ENCODE measurements around the gene IRF2. TPM values are rescaled to one million over a fixed set of nuclear protein-coding genes. Genes with fewer than 3 reads are reported as not detected.

The IRF2 gene
- total RNA-seq, 1 donor from 2014 or later = 18.8 TPM

DNA sequence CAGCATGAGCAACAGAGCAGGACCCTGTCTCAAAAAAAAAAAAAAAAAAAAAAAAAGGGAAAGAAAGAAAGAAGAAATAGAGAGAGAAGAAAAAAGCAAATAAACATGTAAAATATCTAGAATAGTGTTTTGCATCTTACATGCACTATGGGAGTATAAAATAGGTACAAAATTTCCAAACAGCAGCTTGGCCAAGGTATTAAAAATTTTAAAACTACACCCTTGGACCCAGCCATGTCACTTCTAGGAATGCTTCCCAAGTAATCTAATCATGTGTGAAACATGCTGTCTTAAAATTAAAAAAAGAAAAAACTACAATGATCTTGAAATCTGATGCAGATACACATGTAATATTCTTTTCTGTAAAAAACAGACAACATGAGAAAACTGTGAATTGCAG is 21.6 kb downstream of the IRF2 start:
- no peaks in the 10 kb centered on the region for H3K27me3 ChIP-seq (ENCODE audit: control insufficient read depth in 3 of 3, insufficient read depth in 3 of 3, low read length in 3 of 3)
- no peak overlapping the region for H3K4me3 ChIP-seq (ENCODE audit: low read length in 3 of 3)
- peaks cover 0 to 7% (median 5%) of the 10 kb centered on the region in 3 donors for H3K36me3 ChIP-seq (ENCODE audit: control insufficient read depth in 3 of 3, insufficient read depth in 3 of 3, low read length in 3 of 3)
- H3K27ac ChIP-seq (ENCODE audit: low read depth, low read length) = no peak overlapping the region
- no peak overlapping the region for H3K9ac ChIP-seq (ENCODE audit: low read depth in 1 of 3, low read length in 3 of 3)
- peaks cover 66 to 71% (median 70%) of the 10 kb centered on the region in 3 donors for H3K4me1 ChIP-seq (ENCODE audit: control insufficient read depth in 3 of 3, insufficient read depth in 3 of 3, low read length in 3 of 3)
- no peaks in the 10 kb centered on the region for H3K9me3 ChIP-seq (ENCODE audit: control insufficient read depth in 3 of 3, low read length in 3 of 3)

DNA sequence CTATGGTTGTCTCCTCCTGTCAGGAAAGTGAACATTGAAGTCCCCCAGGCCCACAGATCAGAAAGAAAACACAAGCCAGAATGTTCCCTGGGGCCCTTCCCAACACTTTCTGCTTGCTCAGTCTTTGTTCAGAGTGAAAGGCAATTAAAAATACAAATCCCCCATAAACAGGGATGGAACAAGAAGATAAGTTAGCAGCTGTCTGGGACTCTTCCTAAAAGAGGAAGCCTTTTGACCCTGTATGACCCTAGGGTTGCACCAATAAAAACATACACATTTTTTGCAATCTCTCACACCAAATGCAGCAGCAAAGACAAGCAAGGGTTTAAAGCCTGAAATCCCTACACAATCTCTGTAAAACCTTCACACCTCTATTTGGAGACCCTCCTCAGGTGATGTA is 22.6 kb downstream of the IRF2 start:
- Histone ChIP-seq H3K4me1 (ENCODE audit: control insufficient read depth in 3 of 3, insufficient read depth in 3 of 3, low read length in 3 of 3) (peaks cover 68 to 72% (median 70%) of the 10 kb centered on the region in 3 donors), H3K4me3 (ENCODE audit: low read length in 3 of 3) (peak overlapping the region in 1 of 3 donors; percentile 7), H3K27me3 (ENCODE audit: control insufficient read depth in 3 of 3, insufficient read depth in 3 of 3, low read length in 3 of 3) (no peaks in the 10 kb centered on the region), H3K9ac (ENCODE audit: low read depth in 1 of 3, low read length in 3 of 3) (no peak overlapping the region), H3K36me3 (ENCODE audit: control insufficient read depth in 3 of 3, insufficient read depth in 3 of 3, low read length in 3 of 3) (peaks cover 0 to 6% (median 5%) of the 10 kb centered on the region in 3 donors), H3K27ac (ENCODE audit: low read depth, low read length) (no peak overlapping the region), H3K9me3 (ENCODE audit: control insufficient read depth in 3 of 3, low read length in 3 of 3) (no peaks in the 10 kb centered on the region)

DNA sequence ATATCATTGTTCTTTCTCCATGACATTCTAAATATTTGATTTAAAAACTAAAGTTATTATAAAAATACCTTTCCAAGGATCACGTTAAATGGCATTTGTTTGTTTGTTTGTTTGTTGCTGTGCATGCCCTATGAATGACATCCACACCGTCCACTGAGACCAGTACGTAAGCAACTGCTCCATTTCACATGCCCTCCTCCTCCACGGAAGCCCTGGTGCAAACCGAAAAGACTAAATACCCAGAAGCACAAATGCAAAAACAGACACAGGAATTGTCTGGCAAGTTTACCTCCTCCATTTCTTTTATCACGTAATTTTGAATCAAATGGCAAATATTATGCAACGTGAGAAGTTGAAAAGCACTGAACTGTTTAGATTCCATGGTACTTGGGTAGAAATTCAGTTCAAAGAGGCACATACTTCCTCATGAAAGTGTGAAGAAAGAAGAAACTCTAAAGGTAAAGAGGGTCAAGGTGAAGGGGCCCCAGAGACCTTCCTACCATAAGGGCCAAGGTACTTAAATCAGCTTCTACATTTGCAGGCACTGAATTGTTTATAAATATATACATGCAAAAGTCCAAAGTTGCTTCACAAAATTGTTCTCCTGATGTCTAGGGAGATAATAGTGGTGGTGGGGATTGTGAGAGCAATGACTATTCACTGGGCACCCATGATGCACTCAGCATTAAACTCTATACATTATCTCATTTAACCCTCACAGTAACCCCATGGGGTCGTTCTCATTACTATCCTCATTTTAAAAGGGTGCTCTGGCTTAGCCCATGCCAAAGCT is 23.4 kb downstream of the IRF2 start:
- no peak overlapping the region for H3K27ac ChIP-seq (ENCODE audit: low read depth, low read length)

DNA sequence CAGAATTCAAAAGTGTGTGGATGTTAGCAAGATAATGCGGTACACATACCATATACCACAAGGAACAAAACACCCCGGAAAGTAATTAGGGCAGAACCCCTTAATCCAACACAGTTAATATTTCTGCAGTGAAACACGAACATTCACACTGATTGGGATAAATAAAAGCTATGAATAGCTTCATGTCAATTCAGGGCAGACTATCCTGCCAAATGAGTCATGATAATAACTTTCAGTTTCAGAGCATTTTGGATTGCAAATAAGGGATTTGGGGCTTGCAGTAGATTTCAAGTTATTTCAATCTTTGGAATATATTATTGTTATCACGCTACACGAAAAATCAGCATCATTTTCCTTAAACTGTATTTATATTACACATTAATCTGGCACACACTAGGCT is 24.3 kb downstream of the IRF2 start:
- Histone ChIP-seq H3K36me3 (ENCODE audit: control insufficient read depth in 3 of 3, insufficient read depth in 3 of 3, low read length in 3 of 3) (peaks cover 0 to 6% (median 5%) of the 10 kb centered on the region in 3 donors), H3K9me3 (ENCODE audit: control insufficient read depth in 3 of 3, low read length in 3 of 3) (no peaks in the 10 kb centered on the region), H3K27ac (ENCODE audit: low read depth, low read length) (peak overlapping the region; percentile 88), H3K27me3 (ENCODE audit: control insufficient read depth in 3 of 3, insufficient read depth in 3 of 3, low read length in 3 of 3) (no peaks in the 10 kb centered on the region), H3K9ac (ENCODE audit: low read depth in 1 of 3, low read length in 3 of 3) (no peak overlapping the region), H3K4me1 (ENCODE audit: control insufficient read depth in 3 of 3, insufficient read depth in 3 of 3, low read length in 3 of 3) (peaks cover 79 to 85% (median 80%) of the 10 kb centered on the region in 3 donors), H3K4me3 (ENCODE audit: low read length in 3 of 3) (peak overlapping the region in 2 of 3 donors; percentile 9 to 29)

More for the DNA sequence above, 23.4 kb downstream of the IRF2 start:
- peaks cover 0 to 6% (median 5%) of the 10 kb centered on the region in 3 donors for H3K36me3 ChIP-seq (ENCODE audit: control insufficient read depth in 3 of 3, insufficient read depth in 3 of 3, low read length in 3 of 3)
- H3K27me3 ChIP-seq (ENCODE audit: control insufficient read depth in 3 of 3, insufficient read depth in 3 of 3, low read length in 3 of 3) = no peaks in the 10 kb centered on the region
- H3K4me1 ChIP-seq (ENCODE audit: control insufficient read depth in 3 of 3, insufficient read depth in 3 of 3, low read length in 3 of 3) = peaks cover 71 to 76% (median 74%) of the 10 kb centered on the region in 3 donors
- H3K4me3 ChIP-seq (ENCODE audit: low read length in 3 of 3) = peak overlapping the region in 1 of 3 donors; percentile 30
- no peak overlapping the region for H3K9ac ChIP-seq (ENCODE audit: low read depth in 1 of 3, low read length in 3 of 3)
- no peaks in the 10 kb centered on the region for H3K9me3 ChIP-seq (ENCODE audit: control insufficient read depth in 3 of 3, low read length in 3 of 3)

DNA sequence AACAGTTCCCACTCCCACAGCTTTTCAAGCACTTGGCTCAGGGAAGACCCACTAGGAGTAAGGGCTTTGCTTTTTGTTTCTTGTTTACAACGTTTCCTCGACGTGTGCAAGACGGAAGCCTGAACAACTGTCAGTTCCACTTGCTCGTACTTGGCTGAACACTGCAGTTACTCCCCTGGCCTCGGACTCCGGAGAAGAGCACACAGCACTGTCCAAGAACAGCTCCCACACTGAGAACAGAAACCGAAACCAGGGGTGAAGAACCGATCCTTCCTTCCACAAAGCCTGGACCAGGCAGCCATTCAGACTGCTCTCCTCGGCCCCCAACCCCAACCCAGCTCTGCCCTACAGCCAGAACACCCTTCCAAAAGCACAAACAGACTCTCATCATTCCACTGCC is 25.5 kb downstream of the IRF2 start:
- Histone ChIP-seq H3K4me3 (ENCODE audit: low read length in 3 of 3) (peak overlapping the region; percentile 75 to 83 (median 77)), H3K27ac (ENCODE audit: low read depth, low read length) (peak overlapping the region; percentile 88), H3K4me1 (ENCODE audit: control insufficient read depth in 3 of 3, insufficient read depth in 3 of 3, low read length in 3 of 3) (peaks cover 77 to 83% (median 81%) of the 10 kb centered on the region in 3 donors), H3K9ac (ENCODE audit: low read depth in 1 of 3, low read length in 3 of 3) (peak overlapping the region; percentile 70 to 79 (median 75)), H3K36me3 (ENCODE audit: control insufficient read depth in 3 of 3, insufficient read depth in 3 of 3, low read length in 3 of 3) (peaks cover 0 to 6% (median 5%) of the 10 kb centered on the region in 3 donors), H3K27me3 (ENCODE audit: control insufficient read depth in 3 of 3, insufficient read depth in 3 of 3, low read length in 3 of 3) (no peaks in the 10 kb centered on the region), H3K9me3 (ENCODE audit: control insufficient read depth in 3 of 3, low read length in 3 of 3) (no peaks in the 10 kb centered on the region)

DNA sequence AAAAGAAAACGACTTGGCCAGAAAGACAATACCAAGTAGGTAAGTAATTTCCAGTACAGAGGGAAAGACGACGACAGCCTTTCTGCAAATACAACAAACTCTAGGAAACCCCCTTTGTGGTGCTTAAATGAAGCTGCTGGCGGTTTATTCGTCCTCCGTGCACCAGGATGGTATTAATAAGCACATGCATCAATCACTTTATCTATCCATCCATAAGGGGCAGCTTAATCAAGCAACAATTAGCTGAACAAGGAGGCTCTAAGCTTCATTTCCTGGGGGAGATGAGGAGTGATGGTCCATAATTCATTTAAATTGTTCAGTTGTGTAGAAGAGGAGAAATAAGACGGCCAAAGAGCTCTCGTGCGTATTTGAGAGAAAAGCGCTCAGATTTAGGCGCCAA is 26.2 kb downstream of the IRF2 start:
- peak overlapping the region; percentile 70 to 79 (median 75) for H3K9ac ChIP-seq (ENCODE audit: low read depth in 1 of 3, low read length in 3 of 3)
- no peaks in the 10 kb centered on the region for H3K9me3 ChIP-seq (ENCODE audit: control insufficient read depth in 3 of 3, low read length in 3 of 3)
- H3K4me1 ChIP-seq (ENCODE audit: control insufficient read depth in 3 of 3, insufficient read depth in 3 of 3, low read length in 3 of 3) = peaks cover 73 to 78% (median 74%) of the 10 kb centered on the region in 3 donors
- peak overlapping the region; percentile 88 for H3K27ac ChIP-seq (ENCODE audit: low read depth, low read length)
- H3K4me3 ChIP-seq (ENCODE audit: low read length in 3 of 3) = peak overlapping the region in 2 of 3 donors; percentile 1 to 77
- peaks cover 0 to 6% (median 5%) of the 10 kb centered on the region in 3 donors for H3K36me3 ChIP-seq (ENCODE audit: control insufficient read depth in 3 of 3, insufficient read depth in 3 of 3, low read length in 3 of 3)
- no peaks in the 10 kb centered on the region for H3K27me3 ChIP-seq (ENCODE audit: control insufficient read depth in 3 of 3, insufficient read depth in 3 of 3, low read length in 3 of 3)

DNA sequence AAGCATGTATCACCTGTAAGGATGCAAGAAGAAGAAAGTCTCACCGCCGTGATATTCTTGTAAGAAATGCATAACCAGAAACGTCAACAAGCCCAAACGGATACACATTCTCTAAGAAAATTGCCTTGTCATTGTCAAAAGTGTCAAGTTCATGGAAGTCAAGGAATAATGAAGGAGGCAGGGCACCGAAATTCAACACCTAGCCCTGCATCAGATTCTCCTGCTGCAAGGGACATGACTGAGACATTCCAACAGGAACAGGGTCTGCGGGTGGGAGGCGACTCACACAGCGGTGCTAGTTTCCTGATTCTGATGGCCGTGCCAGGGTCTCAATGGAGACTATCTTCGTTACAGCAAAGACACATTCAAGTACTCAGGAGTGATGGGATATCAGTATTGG is 26.7 kb downstream of the IRF2 start:
- H3K4me1 ChIP-seq (ENCODE audit: control insufficient read depth in 3 of 3, insufficient read depth in 3 of 3, low read length in 3 of 3) = peaks cover 70 to 77% (median 71%) of the 10 kb centered on the region in 3 donors
- H3K27ac ChIP-seq (ENCODE audit: low read depth, low read length) = peak overlapping the region; percentile 88
- H3K9ac ChIP-seq (ENCODE audit: low read depth in 1 of 3, low read length in 3 of 3) = no peak overlapping the region
- H3K36me3 ChIP-seq (ENCODE audit: control insufficient read depth in 3 of 3, insufficient read depth in 3 of 3, low read length in 3 of 3) = peaks cover 0 to 6% (median 5%) of the 10 kb centered on the region in 3 donors
- no peaks in the 10 kb centered on the region for H3K9me3 ChIP-seq (ENCODE audit: control insufficient read depth in 3 of 3, low read length in 3 of 3)
- no peaks in the 10 kb centered on the region for H3K27me3 ChIP-seq (ENCODE audit: control insufficient read depth in 3 of 3, insufficient read depth in 3 of 3, low read length in 3 of 3)
- H3K4me3 ChIP-seq (ENCODE audit: low read length in 3 of 3) = peak overlapping the region in 1 of 3 donors; percentile 1

DNA sequence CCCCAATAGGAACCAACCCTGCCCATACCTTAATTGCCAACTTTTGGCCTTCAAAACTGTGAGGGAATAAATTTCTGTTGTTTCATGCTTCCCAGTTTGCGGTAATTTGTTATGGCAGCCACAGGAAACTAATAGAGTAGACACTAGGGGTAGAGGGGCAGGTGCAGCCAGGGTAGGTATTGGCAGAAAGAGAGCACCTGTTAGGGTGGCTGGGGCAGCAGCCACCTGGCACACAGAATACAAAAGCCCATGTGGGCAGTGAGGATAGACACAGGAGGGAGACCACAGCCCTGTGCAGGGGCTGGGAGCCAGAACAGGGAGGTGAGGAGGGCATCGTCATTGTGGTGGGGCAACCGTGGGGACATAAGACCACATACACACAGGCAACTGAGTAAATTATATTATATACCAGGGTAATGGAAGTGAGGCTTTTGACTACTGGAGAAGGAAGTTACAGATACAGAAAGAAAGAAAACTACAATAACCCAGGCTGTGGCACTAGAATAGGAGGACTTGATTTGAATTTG is 28.2 kb downstream of the IRF2 start:
- Histone ChIP-seq H3K27me3 (ENCODE audit: control insufficient read depth in 3 of 3, insufficient read depth in 3 of 3, low read length in 3 of 3) (no peaks in the 10 kb centered on the region), H3K27ac (ENCODE audit: low read depth, low read length) (peak overlapping the region; percentile 88), H3K9me3 (ENCODE audit: control insufficient read depth in 3 of 3, low read length in 3 of 3) (no peaks in the 10 kb centered on the region), H3K36me3 (ENCODE audit: control insufficient read depth in 3 of 3, insufficient read depth in 3 of 3, low read length in 3 of 3) (no peaks in the 10 kb centered on the region), H3K4me3 (ENCODE audit: low read length in 3 of 3) (no peak overlapping the region), H3K9ac (ENCODE audit: low read depth in 1 of 3, low read length in 3 of 3) (no peak overlapping the region), H3K4me1 (ENCODE audit: control insufficient read depth in 3 of 3, insufficient read depth in 3 of 3, low read length in 3 of 3) (peaks cover 70 to 79% (median 72%) of the 10 kb centered on the region in 3 donors)

DNA sequence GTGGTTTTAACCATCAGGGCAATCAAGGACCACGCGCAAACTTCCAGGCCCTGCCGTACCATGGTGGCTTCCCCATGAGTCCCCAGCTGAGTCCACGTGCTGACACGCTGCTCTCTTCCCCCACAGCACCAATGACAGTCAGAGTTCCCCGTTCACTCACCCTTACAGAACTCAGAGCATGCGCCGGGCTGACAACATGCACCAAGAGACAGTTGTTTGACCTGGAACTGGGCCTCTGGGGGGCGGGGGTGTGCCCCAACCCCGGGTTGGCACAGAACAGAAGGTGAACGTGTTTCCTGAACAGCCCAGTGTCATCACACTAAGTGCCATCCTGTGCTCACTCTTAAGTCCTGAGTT is 29.4 kb downstream of the IRF2 start:
- Histone ChIP-seq H3K4me3 (ENCODE audit: low read length in 3 of 3) (no peak overlapping the region), H3K4me1 (ENCODE audit: control insufficient read depth in 3 of 3, insufficient read depth in 3 of 3, low read length in 3 of 3) (peaks cover 72 to 82% (median 75%) of the 10 kb centered on the region in 3 donors), H3K36me3 (ENCODE audit: control insufficient read depth in 3 of 3, insufficient read depth in 3 of 3, low read length in 3 of 3) (no peaks in the 10 kb centered on the region), H3K27ac (ENCODE audit: low read depth, low read length) (no peak overlapping the region), H3K9me3 (ENCODE audit: control insufficient read depth in 3 of 3, low read length in 3 of 3) (no peaks in the 10 kb centered on the region), H3K9ac (ENCODE audit: low read depth in 1 of 3, low read length in 3 of 3) (peak overlapping the region in 2 of 3 donors; percentile 18 to 36), H3K27me3 (ENCODE audit: control insufficient read depth in 3 of 3, insufficient read depth in 3 of 3, low read length in 3 of 3) (no peaks in the 10 kb centered on the region)
